ENCODE data around the gene C1orf122.

C1orf122 gene

GRCh38 chr1:37817481-37817880 lies 9.9 kb downstream of the C1orf122 start:
- H3K4me3 ChIP-seq (ENCODE audit: low read depth, low read length): no peak overlapping the region
- no peak for TF ChIP-seq CTCF (conservative IDR thresholded peaks at IDR 0.05; ENCODE audit: low read depth, low read length)
- DNase-seq (ENCODE audit: low read depth): peak; percentile 80

- no peak for DNase-seq (ENCODE audit: low read depth)
- no peak for TF ChIP-seq CTCF (conservative IDR thresholded peaks at IDR 0.05; ENCODE audit: low read depth, low read length)
- H3K4me3 ChIP-seq (ENCODE audit: low read depth, low read length): no peak overlapping the region
Measured at GRCh38 chr1:37821481-37821880, 13.9 kb downstream of the C1orf122 start.

- TF ChIP-seq CTCF (conservative IDR thresholded peaks at IDR 0.05; ENCODE audit: low read depth, low read length): no peak
- DNase-seq (ENCODE audit: low read depth): peak; percentile 38
- H3K4me3 ChIP-seq (ENCODE audit: low read depth, low read length): no peak overlapping the region
Measured at GRCh38 chr1:37822906-37823815, 15.6 kb downstream of the C1orf122 start.

- no peak overlapping the region for H3K4me3 ChIP-seq (ENCODE audit: low read depth, low read length)
- DNase-seq (ENCODE audit: low read depth): no peak
- no peak for TF ChIP-seq CTCF (conservative IDR thresholded peaks at IDR 0.05; ENCODE audit: low read depth, low read length)
Measured at GRCh38 chr1:37824001-37824400, 16.4 kb downstream of the C1orf122 start.

- TF ChIP-seq CTCF (conservative IDR thresholded peaks at IDR 0.05; ENCODE audit: low read depth, low read length): no peak
- DNase-seq (ENCODE audit: low read depth): no peak
Measured at GRCh38 chr1:37825506-37825905, 17.9 kb downstream of the C1orf122 start.

GRCh38 chr1:37828410-37829074 lies 21.0 kb downstream of the C1orf122 start:
- DNase-seq (ENCODE audit: low read depth): no peak
- TF ChIP-seq CTCF (conservative IDR thresholded peaks at IDR 0.05; ENCODE audit: low read depth, low read length): no peak
- no peak overlapping the region for H3K4me3 ChIP-seq (ENCODE audit: low read depth, low read length)

More at GRCh38 chr1:37825506-37825905, 17.9 kb downstream of the C1orf122 start:
- H3K4me3 ChIP-seq (ENCODE audit: low read depth, low read length): no peak overlapping the region
